Activated CD4-positive, alpha-beta T cell treated with anti-CD3 and anti-CD28 coated beads, Interleukin-2, Interleukin-6, amounts not matched to agents 100 ng/mL and 50 ng/mL, durations not matched to agents 16 hours and 8 hours (primary cell): Measurements from ENCODE around the gene SYNCRIP.
"Not testable (repeated sequence)": the region's sequence is repeated elsewhere in the genome, so short reads cannot be mapped to it uniquely, and the experiment has no call there.

Experiments
- DNase-seq: peaks from one replicate; pipeline ENCODE4 v3.0.0-alpha.2; 2020

Gene SYNCRIP

GRCh38 chr6:85669735-85670194, 27.1 kb upstream of the SYNCRIP start:
- DNase-seq, result peak; percentile 91

GRCh38 chr6:85662251-85662650, 19.6 kb upstream of the SYNCRIP start:
- no peak for DNase-seq

DNA sequence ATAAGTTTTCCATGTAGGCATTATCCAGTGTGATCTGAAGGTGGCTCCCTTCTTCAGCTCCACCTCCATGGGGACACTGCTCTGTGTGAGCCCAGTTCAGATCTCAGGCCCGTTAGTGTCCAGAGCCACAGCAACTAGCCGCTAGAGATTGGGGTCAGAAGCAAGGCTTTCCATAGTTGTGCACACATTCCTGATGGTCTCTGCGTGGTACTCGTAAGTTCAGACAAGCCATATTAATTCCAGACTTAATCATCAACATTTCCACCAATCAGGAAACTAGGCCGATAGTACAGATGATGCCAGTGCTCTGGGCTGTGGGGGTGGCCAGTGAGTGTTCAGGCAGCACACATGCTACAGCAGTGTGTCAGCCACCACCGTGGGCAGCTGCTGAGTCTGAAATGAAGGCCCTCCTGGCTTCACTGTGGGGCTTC, 17.5 kb upstream of the SYNCRIP start:
- DNase-seq, result no peak

DNA sequence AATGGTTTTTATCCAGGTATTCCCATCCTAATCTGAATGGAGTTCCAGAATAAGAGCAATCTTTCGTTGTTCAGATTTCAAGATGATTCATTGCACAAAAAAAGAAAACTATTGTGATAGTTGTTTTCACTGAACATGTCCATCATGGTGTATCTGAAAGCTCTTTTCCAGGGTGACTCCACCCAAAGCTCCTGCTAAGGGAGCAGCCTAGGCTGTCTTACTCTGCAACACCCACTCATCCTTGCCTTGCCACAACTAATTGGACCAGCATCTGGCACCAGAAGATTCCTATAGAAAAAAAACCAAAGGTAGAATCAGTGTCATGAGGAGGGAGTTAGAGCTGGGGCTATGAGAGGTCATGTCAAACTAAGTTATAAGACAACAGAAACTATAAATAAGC, 7.9 kb upstream of the SYNCRIP start:
- DNase-seq, result no peak

- no peak for DNase-seq
Measured at GRCh38 chr6:85644279-85644762, 1.6 kb upstream of the SYNCRIP start.

- peak; percentile 90 for DNase-seq
Measured at GRCh38 chr6:85643537-85644278, 1.0 kb upstream of the SYNCRIP start.

GRCh38 chr6:85641897-85642773, 551 bp downstream of the SYNCRIP start:
- peak; percentile 67 for DNase-seq

DNA sequence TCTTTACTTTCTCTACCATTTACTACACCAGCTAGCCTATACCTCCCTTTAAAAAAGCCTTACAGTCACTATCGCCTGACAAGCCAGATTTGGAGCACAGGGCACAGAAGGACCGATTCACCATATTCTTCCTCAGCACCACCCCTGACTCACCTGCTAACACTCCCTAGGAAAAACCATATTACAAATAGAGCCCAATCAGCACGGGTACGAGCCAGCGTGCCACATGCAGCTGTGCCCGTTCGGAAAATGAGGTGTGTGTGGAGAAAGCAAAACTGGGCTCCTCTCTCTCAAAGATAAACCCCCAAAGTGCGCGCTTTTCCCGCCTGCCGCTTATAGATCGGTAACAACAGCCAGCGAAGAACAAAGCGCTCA, 1.2 kb downstream of the SYNCRIP start:
- no peak for DNase-seq

GRCh38 chr6:85640821-85641220, 1.9 kb downstream of the SYNCRIP start:
- no peak for DNase-seq

DNA sequence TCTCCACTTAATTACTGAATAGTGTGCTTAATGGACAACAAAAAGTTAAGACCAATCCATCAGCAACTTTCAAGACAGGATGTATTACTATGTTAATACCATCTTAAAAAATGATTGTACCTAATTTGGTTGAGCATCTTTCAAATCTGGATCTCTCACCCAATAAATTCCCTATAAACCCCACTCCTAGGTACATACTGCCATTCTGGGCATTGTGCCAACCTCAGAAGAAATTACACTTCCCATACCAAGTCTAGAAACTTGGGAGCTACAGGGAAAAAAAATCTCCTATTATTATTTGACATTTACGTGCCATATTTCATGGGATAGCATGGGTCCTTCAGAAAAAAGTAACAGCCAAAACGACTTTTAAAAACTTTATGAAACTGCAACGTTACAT, 5.1 kb downstream of the SYNCRIP start:
- no peak for DNase-seq

DNA sequence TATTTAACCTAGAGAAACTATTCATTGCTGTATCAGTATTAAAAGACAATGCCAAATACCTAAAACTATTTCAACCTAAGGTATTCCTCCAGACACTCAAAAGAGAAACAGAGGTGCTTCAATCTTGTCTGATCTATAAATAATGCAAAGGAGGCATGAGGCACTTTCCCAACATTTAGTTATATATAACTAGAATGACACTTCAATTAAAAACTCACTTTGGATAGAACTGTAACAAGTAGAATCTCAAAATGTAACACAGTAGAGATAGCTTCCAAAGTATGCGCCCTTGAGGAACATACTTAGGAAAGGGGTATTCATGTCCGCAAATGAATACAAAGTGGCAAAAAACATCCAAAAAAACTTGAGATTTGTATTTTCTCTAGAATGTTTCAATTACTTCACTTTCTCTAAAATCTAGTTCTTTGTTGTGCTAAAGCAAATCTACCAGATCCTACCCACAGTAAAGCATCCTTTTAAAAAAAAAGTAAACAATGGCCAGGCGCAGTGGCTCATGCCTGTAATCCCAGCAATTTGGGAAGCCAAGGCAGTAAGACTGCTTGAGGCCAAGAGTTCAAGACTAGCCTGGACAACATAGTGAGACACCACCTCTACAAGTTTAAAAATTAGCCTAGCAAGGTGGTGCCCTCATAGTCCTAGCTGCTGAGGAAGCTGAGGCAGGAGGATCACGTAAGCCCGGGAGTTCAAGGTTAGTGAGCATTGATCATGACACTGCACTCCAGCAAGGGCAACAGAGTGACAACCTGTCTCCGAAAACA, 10.3 kb downstream of the SYNCRIP start:
- no peak for DNase-seq

GRCh38 chr6:85631117-85631516, 11.6 kb downstream of the SYNCRIP start:
- DNase-seq, result not testable (repeated sequence)

DNA sequence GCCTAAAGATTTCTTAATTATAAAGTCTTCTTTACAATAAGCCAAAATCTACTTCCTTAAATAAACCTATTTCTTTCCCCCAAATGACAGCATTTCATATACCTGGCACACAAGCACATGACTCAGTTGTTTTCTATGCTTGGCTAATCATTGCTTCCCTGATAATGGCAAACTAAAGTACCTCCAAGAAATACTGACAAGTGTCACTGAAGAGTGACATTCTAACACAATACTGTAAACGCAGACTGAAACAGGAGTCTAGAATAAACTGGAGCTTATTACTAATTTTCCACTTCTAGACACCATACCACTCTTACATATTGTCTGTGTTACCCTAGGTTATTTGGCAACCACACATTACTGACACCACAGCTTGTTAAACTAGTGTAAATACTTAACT, 14.3 kb downstream of the SYNCRIP start:
- no peak for DNase-seq

GRCh38 chr6:85620308-85620707, 22.4 kb downstream of the SYNCRIP start:
- no peak for DNase-seq

DNA sequence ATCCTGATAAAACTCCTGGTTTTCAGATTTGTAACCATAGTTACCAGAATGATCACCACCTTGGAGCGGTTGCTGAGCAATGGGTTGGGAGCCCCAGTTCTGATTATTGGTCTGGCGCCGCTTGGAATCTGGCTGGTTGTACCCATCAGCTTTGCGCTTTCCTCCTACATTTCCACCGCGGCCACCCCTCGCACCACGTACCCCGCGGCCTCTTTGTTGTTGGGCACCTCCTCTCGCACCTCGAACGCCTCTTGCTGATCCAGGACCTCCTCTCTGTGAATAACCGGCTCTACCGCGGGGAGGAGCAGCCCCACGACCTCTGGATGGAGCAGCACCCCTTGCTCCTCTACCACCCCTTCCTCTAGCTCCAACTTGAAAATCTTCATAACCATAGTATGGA, 27.9 kb downstream of the SYNCRIP start:
- no peak for DNase-seq

- DNase-seq, result no peak
Measured at GRCh38 chr6:85612690-85613474, 29.8 kb downstream of the SYNCRIP start.

DNA sequence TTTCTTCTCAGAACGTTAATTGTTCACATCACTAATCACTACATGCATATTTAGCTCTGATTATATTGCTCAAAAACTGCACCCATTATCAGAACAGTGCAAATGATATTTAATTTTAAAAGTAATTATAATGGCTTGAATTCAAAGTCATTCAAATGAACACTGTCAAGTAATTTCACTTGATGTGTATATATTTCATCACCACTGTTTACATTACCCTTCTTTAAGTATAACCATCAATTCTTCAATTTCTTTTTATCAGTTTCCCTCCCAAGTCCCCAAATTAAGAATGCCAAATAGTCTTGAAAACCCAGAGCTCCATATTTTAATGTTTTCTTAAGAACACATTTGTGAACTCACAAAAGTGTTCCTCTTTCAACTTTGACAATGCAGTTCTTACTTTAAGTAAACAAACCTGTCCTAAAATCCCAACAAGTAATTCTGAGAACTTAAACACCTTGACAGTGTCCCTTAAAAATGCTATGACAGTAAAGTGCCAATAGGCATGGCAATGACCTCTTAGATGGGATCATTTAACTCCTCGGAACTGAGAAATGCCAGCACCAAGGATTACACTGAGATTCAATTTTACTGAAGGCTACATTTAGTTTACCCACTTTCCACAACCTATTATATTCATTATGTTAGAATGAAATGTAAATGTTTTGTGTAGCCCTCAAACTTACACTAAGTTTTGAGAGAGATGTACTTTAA, 32.3 kb downstream of the SYNCRIP start:
- no peak for DNase-seq

- no peak for DNase-seq
Measured at GRCh38 chr6:85602100-85602499, 40.6 kb downstream of the SYNCRIP start.

DNA sequence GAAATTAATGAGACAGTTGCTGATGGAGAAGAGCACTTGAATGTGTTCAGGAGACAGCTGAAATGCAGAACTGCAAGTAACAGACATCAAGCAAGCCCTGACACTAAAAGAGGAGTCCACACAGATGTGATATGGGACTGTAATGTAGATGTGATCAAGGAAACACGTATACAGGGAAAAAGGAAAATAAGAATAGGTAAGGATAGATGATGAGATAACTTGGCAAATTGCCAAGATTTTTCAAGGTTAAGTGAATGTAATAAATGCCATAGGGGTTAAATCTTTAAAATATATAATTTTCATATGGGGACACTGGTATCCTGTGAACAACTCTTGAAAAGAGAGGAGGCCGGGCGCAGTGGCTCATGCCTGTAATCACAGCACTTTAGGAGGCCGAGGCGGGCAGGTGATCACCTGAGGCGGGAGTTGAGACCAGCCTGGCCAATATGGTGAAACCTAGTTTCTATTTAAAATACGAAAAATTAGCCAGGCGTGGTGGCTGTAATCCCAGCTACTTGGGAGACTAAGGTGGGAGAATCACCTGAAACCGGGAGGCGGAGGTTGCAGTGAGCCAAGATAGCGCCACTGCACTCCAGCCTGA, 41.9 kb downstream of the SYNCRIP start:
- DNase-seq, result no peak

GRCh38 chr6:85594197-85594930, 48.3 kb downstream of the SYNCRIP start:
- DNase-seq, result peak; percentile 48
